Loucy (cell line): Measurements from ENCODE around the gene OR4M2.
"Not testable (repeated sequence)": the region's sequence is repeated elsewhere in the genome, so short reads cannot be mapped to it uniquely, and the experiment has no call there.

Experiments
- CTCF ChIP-seq: fragments of 200-600 bp; sonication (generic); conservative IDR thresholded peaks from 2 replicates; pipeline ENCODE4 v1.5.1; 2014; ENCODE audit warnings: mild to moderate bottlenecking, antibody characterized with exemption, low read length
- EZH2phosphoT487 ChIP-seq: fragments of 200-600 bp; IDR thresholded peaks from 2 replicates; pipeline ENCODE4 v1.6.1; 2018; ENCODE audit warnings: antibody characterized with exemption, mild to moderate bottlenecking, moderate library complexity, borderline replicate concordance

GRCh38 chr15:22080227-22080626 is at the start of gene OR4M2:
- not testable (repeated sequence) for TF ChIP-seq CTCF, EZH2phosphoT487
